Measurements from ENCODE around the gene HES4.

DNA sequence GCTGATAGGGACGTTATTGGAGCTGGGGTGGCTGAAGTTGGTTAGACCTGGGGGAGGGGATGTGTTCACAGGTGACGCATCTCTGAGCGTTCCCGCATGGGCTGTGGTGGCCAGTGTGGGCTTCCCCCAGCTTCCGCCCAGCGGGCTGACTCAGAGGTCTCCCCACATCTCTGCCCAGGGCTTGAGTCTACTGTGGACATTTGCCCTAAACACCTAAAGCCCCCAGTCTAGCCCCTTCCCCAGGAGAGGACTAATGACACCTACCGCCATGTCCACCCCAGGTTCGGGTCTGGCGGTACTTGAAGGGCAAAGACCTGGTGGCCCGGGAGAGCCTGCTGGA lies 22.0 kb upstream of the HES4 start:
- no peak for TF ChIP-seq POLR2A (IDR thresholded peaks at IDR 0.05)
- TF ChIP-seq, protein P1, sequence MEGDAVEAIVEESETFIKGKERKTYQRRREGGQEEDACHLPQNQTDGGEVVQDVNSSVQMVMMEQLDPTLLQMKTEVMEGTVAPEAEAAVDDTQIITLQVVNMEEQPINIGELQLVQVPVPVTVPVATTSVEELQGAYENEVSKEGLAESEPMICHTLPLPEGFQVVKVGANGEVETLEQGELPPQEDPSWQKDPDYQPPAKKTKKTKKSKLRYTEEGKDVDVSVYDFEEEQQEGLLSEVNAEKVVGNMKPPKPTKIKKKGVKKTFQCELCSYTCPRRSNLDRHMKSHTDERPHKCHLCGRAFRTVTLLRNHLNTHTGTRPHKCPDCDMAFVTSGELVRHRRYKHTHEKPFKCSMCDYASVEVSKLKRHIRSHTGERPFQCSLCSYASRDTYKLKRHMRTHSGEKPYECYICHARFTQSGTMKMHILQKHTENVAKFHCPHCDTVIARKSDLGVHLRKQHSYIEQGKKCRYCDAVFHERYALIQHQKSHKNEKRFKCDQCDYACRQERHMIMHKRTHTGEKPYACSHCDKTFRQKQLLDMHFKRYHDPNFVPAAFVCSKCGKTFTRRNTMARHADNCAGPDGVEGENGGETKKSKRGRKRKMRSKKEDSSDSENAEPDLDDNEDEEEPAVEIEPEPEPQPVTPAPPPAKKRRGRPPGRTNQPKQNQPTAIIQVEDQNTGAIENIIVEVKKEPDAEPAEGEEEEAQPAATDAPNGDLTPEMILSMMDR (IDR thresholded peaks at IDR 0.05): no peak
